OCI-LY7 (cell line): Measurements from ENCODE around the gene OGA. TPM values are rescaled to one million over a fixed set of nuclear protein-coding genes. Genes with fewer than 3 reads are reported as not detected.

Source experiments
- BruUV-seq: library from RNA; stranded (reverse); fragments of 400-500 nt; replicated peaks from 2 replicates; lab custom pipeline; 2021; lab: Mats Ljungman, UMichigan
- CTCF ChIA-PET: fragments of 300-600 bp; sonication (Branson Sonifier 250); formaldehyde crosslinking; loops from one replicate; lab custom pipeline; 2022; ENCODE audit warnings: antibody characterized with exemption; ENCODE audit not compliant: unreplicated experiment; lab: Charles Lee
- POLR2A ChIA-PET: fragments of 300-600 bp; sonication (Branson Sonifier 250); formaldehyde crosslinking; loops from one replicate; lab custom pipeline; 2022; ENCODE audit warnings: antibody characterized with exemption; lab: Charles Lee
- DNase-seq: peaks from one replicate; pipeline ENCODE4 v3.0.0-alpha.2; 2015; ENCODE audit warnings: low spot score
- H2AFZ ChIP-seq: fragments of 200-600 bp; sonication (generic), shearing (Covaris generic); 2 replicates; pipeline ENCODE4 v1.6.1; 2014; ENCODE audit warnings: mild to moderate bottlenecking, antibody characterized with exemption, low read length, moderate library complexity
- H3K27ac ChIP-seq: fragments of 200-600 bp; sonication (generic); 2 replicates; pipeline ENCODE4 v1.5.1; 2014; ENCODE audit warnings: mixed run types, low read depth, mild to moderate bottlenecking, moderate library complexity, low read length, inconsistent platforms; ENCODE audit not compliant: poor library complexity, severe bottlenecking
- H3K36me3 ChIP-seq: fragments of 200-600 bp; sonication (generic); 2 replicates; pipeline ENCODE4 v1.6.1; 2014; ENCODE audit warnings: mild to moderate bottlenecking, antibody characterized with exemption, low read length, moderate library complexity, mixed read lengths; ENCODE audit not compliant: insufficient read depth
- H3K4me1 ChIP-seq: fragments of 200-600 bp; sonication (generic); 2 replicates; pipeline ENCODE4 v1.5.1; 2014; ENCODE audit warnings: mild to moderate bottlenecking, low read length; ENCODE audit not compliant: insufficient read depth, poor library complexity, severe bottlenecking
- H3K4me2 ChIP-seq: fragments of 200-600 bp; sonication (generic); 2 replicates; pipeline ENCODE4 v1.6.1; 2014; ENCODE audit warnings: mild to moderate bottlenecking, low read length
- H3K4me3 ChIP-seq: fragments of 200-600 bp; sonication (generic); 2 replicates; pipeline ENCODE4 v1.5.1; 2014; ENCODE audit warnings: mild to moderate bottlenecking, low read depth, low read length; ENCODE audit not compliant: poor library complexity, severe bottlenecking
- H3K79me2 ChIP-seq: fragments of 200-600 bp; sonication (generic); 2 replicates; pipeline ENCODE4 v1.6.1; 2016; ENCODE audit warnings: low read depth, mild to moderate bottlenecking, low read length, moderate library complexity, mixed read lengths; ENCODE audit not compliant: insufficient read depth
- H3K9me2 ChIP-seq: fragments of 200-600 bp; sonication (generic); 2 replicates; pipeline ENCODE4 v1.6.1; 2016; ENCODE audit warnings: mild to moderate bottlenecking, low read length, mixed read lengths; ENCODE audit not compliant: insufficient read depth
- H3K9me3 ChIP-seq: fragments of 200-600 bp; sonication (generic); 2 replicates; pipeline ENCODE4 v1.6.1; 2014; ENCODE audit warnings: mild to moderate bottlenecking, mixed run types, low read length, mixed read lengths
- H4K20me1 ChIP-seq: fragments of 200-600 bp; sonication (generic); 2 replicates; pipeline ENCODE4 v1.6.1; 2014; ENCODE audit warnings: mild to moderate bottlenecking, antibody characterized with exemption, low read length, moderate library complexity, mixed read lengths; ENCODE audit not compliant: insufficient read depth
- CTCF ChIP-seq: fragments of 200-600 bp; sonication (generic); conservative IDR thresholded peaks from 2 replicates; pipeline ENCODE4 v1.5.1; 2014; ENCODE audit warnings: mild to moderate bottlenecking, antibody characterized with exemption, low read length, moderate library complexity, mixed read lengths
- EZH2phosphoT487 ChIP-seq: fragments of 200-600 bp; sonication (generic); IDR thresholded peaks from 2 replicates; pipeline ENCODE4 v1.6.1; 2018; ENCODE audit warnings: low read depth, borderline replicate concordance, mild to moderate bottlenecking, mixed run types, antibody characterized with exemption, low read length, moderate library complexity, mixed read lengths
- intact Hi-C: fragments of 100-400 bp; cut with micrococcal nuclease; formaldehyde crosslinking; loops from one replicate; pipeline ENCODE4 v1.10.0; 2022; ENCODE audit not compliant: unreplicated experiment
- total RNA-seq, 2 experiments: library from RNA; depleted of rRNA in 1 of 2; stranded (reverse); fragments of >200 nt in 1 of 2; shearing (Covaris generic) in 1 of 2; gene quantifications; 2 replicates each; pipeline ENCODE4 v1.2.3, GENCODE V29; 2014 to 2022

Gene OGA
- total RNA-seq, 2 experiments from 2014 or later = 65.5 to 109 TPM

DNA sequence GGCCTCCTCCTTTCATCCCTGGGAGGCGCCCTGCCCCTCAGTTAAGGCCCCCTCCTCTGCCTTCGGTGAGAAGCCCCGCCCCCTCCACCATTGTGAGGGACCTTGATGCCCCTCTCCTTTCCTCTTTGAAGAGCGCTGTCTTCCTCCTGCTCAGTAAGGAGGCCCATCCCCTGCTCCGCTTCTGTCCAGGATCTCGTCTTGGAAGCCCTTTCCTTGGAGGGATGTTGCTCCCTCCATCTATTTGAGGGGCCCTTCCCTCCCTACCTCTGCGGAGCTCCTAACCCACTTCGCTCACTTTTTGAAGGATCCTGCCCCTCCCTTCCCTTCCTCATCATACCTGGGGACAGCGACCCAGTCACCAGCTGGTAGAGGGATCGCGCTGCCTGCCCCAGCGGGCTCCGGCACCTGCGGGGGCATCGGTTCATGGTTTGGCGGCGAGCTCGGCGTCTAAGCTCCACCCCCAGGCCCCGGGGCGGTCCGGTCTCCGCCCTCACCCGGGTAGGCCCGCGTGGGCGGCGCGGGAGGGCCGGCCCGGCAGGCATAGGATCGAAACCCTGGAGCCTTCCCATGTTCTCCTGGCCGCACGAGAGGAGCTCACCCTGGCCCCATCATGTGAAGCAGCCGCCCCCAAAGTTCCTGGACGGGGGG lies 21.3 kb upstream of the OGA start:
- CTCF ChIA-PET = interaction anchor here (0.6 to 2.1 kb wide), 2 partner anchors 167 to 170 kb away, joined by 3 to 8 read pairs; no protein-coding TSS in a partner anchor
- no peak overlapping the region for H3K27ac ChIP-seq
- no peaks in the 10 kb centered on the region for H3K36me3 ChIP-seq
- no peaks in the 10 kb centered on the region for H3K79me2 ChIP-seq
- POLR2A ChIA-PET = interaction anchor here (0.6 to 1.3 kb wide), 5 partner anchors 21 to 330 kb away, joined by 3 to 5 read pairs (median 3); partner anchors contain the start of gene OGA
- H3K9me3 ChIP-seq = no peaks in the 10 kb centered on the region
- peak overlapping the region; percentile 46 for H3K4me3 ChIP-seq
- H3K9me2 ChIP-seq = no peaks in the 10 kb centered on the region
- no peak overlapping the region; the same call in 1 of the 2 replicates for H2AFZ ChIP-seq
- H3K4me1 ChIP-seq = peaks cover 17% of the 10 kb centered on the region
- no TSS peak for BruUV-seq
- TF ChIP-seq CTCF (no peak), EZH2phosphoT487 (no peak)
- no peaks in the 10 kb centered on the region for H4K20me1 ChIP-seq
- DNase-seq = no peak
- intact Hi-C loops = loop anchor here (1.0 kb wide), 2 partner anchors 170 to 234 kb away; no protein-coding TSS in a partner anchor
- H3K4me2 ChIP-seq = peak overlapping the region; percentile 70

DNA sequence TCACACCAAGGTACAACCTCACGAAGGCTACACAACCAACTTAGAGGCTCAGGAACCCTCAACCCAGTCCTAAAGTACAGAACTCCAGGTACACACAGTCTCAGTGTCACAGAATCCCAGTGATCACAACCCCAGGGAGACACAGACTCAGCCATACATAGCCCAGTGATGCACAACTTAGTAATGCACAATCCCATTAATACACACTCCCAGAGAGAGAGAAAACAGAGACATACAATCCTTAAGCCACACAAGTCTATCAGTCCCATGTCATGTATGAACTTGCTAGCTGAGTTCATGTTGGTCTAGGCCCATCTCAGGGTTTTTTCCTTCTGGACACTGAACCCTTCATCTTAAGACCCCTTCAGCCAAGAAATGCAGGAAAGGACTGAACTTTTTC lies 20.8 kb upstream of the OGA start:
- intact Hi-C loops = no loop called here

More for the DNA sequence above, 20.8 kb upstream of the OGA start:
- no peaks in the 10 kb centered on the region for H4K20me1 ChIP-seq
- H2AFZ ChIP-seq = no peak overlapping the region
- peaks cover 18% of the 10 kb centered on the region for H3K4me1 ChIP-seq
- H3K4me2 ChIP-seq = no peak overlapping the region
- H3K36me3 ChIP-seq = no peaks in the 10 kb centered on the region
- no TSS peak for BruUV-seq
- H3K4me3 ChIP-seq = no peak overlapping the region
- ChIA-PET CTCF (interaction anchor here (2.1 kb wide), 1 partner anchor 171 kb away, joined by 8 read pairs; no protein-coding TSS in a partner anchor), POLR2A (interaction anchor here (1.3 kb wide), 1 partner anchor 20 kb away, joined by 5 read pairs; the partner anchor contains the start of gene OGA)
- no peak overlapping the region for H3K27ac ChIP-seq
- H3K9me2 ChIP-seq = no peaks in the 10 kb centered on the region
- H3K9me3 ChIP-seq = no peaks in the 10 kb centered on the region
- H3K79me2 ChIP-seq = no peaks in the 10 kb centered on the region
- TF ChIP-seq EZH2phosphoT487 (no peak), CTCF (no peak)
- no peak for DNase-seq
